Measurements from ENCODE around the gene CST9L. TPM values are rescaled to one million over a fixed set of nuclear protein-coding genes. Genes with fewer than 3 reads are reported as not detected.

Gene CST9L
- total RNA-seq, 4 donors from 2014 or later: not detected

- H3K4me3 ChIP-seq: no peak overlapping the region
- no peaks in the 10 kb centered on the region for H3K4me1 ChIP-seq
- H3K9me3 ChIP-seq: no peaks in the 10 kb centered on the region
- TF ChIP-seq POLR2AphosphoS5 (IDR thresholded peaks at IDR 0.05) (no peak), EP300 (IDR thresholded peaks at IDR 0.05) (no peak)
- no peaks in the 10 kb centered on the region for H3K27me3 ChIP-seq
- no peak overlapping the region for H3K27ac ChIP-seq
- no peaks in the 10 kb centered on the region for H3K36me3 ChIP-seq
- no peak for DNase-seq (ENCODE audit: low spot score in 2 of 2)
- WGBS: 80% methylated on average over 1 of the region's 1 CpG
These were observed 667 bp upstream of the CST9L start for GRCh38 chr20:23568971-23569330.

GRCh38 chr20:23566199-23566932 is 1.9 kb downstream of the CST9L start:
- H3K27me3 ChIP-seq: no peaks in the 10 kb centered on the region
- H3K4me3 ChIP-seq: no peak overlapping the region
- no peak for TF ChIP-seq POLR2A (IDR thresholded peaks at IDR 0.05)
- H3K9me3 ChIP-seq: no peaks in the 10 kb centered on the region
- no peak for DNase-seq (ENCODE audit: low spot score in 2 of 2)
- 83% methylated on average over 7 of the region's 7 CpGs for WGBS
- no peak overlapping the region for H3K27ac ChIP-seq
- no peaks in the 10 kb centered on the region for H3K4me1 ChIP-seq
- H3K36me3 ChIP-seq: no peaks in the 10 kb centered on the region

DNA sequence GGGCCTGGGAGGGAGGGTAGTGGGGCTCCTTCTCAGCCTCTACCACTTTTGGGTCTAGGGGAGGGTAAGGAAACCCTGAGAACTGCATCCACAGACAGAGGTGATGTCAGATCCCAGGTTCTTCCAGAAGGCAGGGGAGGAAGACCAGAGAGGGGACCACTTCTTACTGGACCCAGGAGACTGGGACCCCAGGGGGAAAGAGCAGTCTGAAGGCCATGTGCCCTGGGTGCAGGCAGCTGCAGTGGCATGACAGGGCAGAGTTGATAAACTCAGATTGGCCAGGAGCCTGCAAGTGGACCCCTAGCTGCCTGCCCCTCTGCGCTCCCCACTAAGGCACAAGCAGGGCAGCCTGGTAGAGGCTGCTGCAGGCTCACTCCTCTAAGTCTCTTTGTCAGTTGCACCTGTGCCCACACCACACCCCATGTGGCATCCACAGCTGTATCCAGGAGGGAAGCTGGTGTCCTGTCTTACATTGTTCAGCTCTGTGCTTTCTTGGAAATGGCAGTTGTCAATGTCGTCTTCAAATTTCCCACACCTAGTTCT is 2.7 kb downstream of the CST9L start:
- 100% methylated on average over 2 of the region's 2 CpGs for WGBS
- Histone ChIP-seq H3K27me3 (no peaks in the 10 kb centered on the region), H3K4me1 (no peaks in the 10 kb centered on the region), H3K9me3 (no peaks in the 10 kb centered on the region), H3K36me3 (no peaks in the 10 kb centered on the region), H3K27ac (no peak overlapping the region), H3K4me3 (no peak overlapping the region)
- TF ChIP-seq EP300 (IDR thresholded peaks at IDR 0.05): no peak
- TF ChIP-seq, protein P1, sequence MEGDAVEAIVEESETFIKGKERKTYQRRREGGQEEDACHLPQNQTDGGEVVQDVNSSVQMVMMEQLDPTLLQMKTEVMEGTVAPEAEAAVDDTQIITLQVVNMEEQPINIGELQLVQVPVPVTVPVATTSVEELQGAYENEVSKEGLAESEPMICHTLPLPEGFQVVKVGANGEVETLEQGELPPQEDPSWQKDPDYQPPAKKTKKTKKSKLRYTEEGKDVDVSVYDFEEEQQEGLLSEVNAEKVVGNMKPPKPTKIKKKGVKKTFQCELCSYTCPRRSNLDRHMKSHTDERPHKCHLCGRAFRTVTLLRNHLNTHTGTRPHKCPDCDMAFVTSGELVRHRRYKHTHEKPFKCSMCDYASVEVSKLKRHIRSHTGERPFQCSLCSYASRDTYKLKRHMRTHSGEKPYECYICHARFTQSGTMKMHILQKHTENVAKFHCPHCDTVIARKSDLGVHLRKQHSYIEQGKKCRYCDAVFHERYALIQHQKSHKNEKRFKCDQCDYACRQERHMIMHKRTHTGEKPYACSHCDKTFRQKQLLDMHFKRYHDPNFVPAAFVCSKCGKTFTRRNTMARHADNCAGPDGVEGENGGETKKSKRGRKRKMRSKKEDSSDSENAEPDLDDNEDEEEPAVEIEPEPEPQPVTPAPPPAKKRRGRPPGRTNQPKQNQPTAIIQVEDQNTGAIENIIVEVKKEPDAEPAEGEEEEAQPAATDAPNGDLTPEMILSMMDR (IDR thresholded peaks at IDR 0.05): no peak
- TF ChIP-seq POLR2AphosphoS5 (IDR thresholded peaks at IDR 0.05): no peak
- TF ChIP-seq POLR2A (IDR thresholded peaks at IDR 0.05): no peak
- no peak for DNase-seq (ENCODE audit: low spot score in 2 of 2)

- H3K4me3 ChIP-seq: no peak overlapping the region
- DNase-seq (ENCODE audit: low spot score in 2 of 2): no peak
- no peaks in the 10 kb centered on the region for H3K27me3 ChIP-seq
- H3K9me3 ChIP-seq: peaks cover 5% of the 10 kb centered on the region
- TF ChIP-seq, protein P1 (IDR thresholded peaks at IDR 0.05): no peak
- TF ChIP-seq POLR2A (IDR thresholded peaks at IDR 0.05) (no peak), EP300 (IDR thresholded peaks at IDR 0.05) (no peak), POLR2AphosphoS5 (IDR thresholded peaks at IDR 0.05) (no peak)
- H3K27ac ChIP-seq: no peak overlapping the region
- no peaks in the 10 kb centered on the region for H3K36me3 ChIP-seq
- WGBS: 92% methylated on average over 2 of the region's 3 CpGs
- no peaks in the 10 kb centered on the region for H3K4me1 ChIP-seq
These were observed 3.4 kb downstream of the CST9L start for GRCh38 chr20:23564927-23565326.

DNA sequence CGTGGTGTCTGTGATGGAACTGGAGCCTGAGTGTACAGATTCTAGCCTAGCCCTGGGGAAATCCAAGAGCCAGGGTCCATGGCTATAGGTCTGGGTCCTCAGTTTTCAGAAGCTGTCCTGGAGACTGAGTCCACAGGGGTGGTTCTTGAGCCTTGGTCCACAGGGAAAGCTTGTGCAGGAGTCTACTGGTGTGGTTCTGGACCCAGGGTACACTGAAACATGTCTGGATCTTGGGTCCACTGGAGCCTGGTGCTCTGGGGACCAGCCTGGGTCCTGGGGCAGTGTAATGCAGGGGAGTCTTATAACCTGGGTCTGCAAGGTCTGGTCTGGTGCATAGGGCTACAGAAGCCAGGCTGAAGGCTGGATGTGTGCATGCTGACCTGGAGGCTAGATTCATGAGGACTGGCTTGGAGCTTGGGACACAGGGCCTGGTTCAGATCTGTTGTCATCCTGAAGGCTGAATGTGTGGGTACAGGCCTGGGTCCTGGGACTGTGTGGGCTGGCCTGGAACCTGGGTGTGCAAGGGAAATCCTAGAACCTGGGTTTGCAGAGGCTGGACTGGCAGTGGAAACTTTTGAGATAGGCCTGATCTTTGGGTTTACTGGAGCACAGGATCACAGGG is 5.5 kb downstream of the CST9L start:
- Histone ChIP-seq H3K9me3 (peaks cover 5% of the 10 kb centered on the region), H3K4me1 (no peaks in the 10 kb centered on the region), H3K27me3 (no peaks in the 10 kb centered on the region), H3K36me3 (no peaks in the 10 kb centered on the region), H3K4me3 (no peak overlapping the region), H3K27ac (no peak overlapping the region)
- no peak for DNase-seq (ENCODE audit: low spot score in 2 of 2)
- TF ChIP-seq POLR2AphosphoS5 (IDR thresholded peaks at IDR 0.05): no peak
- TF ChIP-seq EP300 (IDR thresholded peaks at IDR 0.05): no peak
- TF ChIP-seq POLR2A (IDR thresholded peaks at IDR 0.05): no peak
- TF ChIP-seq, protein P1 (IDR thresholded peaks at IDR 0.05): no peak
- WGBS: 88% methylated on average over 1 of the region's 1 CpG

DNA sequence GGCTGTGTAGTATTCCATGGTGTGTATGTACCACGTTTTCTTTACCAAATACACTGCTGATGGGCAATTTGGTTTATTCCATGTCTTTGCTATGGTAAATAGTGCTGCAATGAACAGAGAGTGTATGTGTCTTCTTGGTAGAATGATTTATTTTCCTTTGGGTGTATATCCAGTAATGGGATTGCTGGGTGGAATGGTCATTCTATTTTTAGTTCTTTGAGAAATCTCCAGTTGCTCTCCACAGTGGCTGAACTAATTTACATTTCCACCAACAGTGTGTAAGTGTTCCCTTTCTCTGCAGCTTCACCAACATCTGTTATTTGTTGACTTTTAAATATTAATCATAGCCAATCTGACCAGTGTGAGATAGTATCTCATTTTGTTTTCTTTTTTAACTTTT is 13.9 kb downstream of the CST9L start:
- DNase-seq (ENCODE audit: low spot score in 2 of 2): no peak
- no peak overlapping the region for H3K4me3 ChIP-seq
- no peaks in the 10 kb centered on the region for H3K27me3 ChIP-seq
- H3K36me3 ChIP-seq: no peaks in the 10 kb centered on the region
- H3K27ac ChIP-seq: no peak overlapping the region
- no peak for TF ChIP-seq POLR2A (IDR thresholded peaks at IDR 0.05)
- no peak for TF ChIP-seq POLR2AphosphoS5 (IDR thresholded peaks at IDR 0.05)
- TF ChIP-seq, protein P1 (IDR thresholded peaks at IDR 0.05): no peak
- no peak for TF ChIP-seq EP300 (IDR thresholded peaks at IDR 0.05)
- H3K9me3 ChIP-seq: no peaks in the 10 kb centered on the region
- H3K4me1 ChIP-seq: no peaks in the 10 kb centered on the region
- WGBS: 81% methylated on average over 1 of the region's 1 CpG
